GM19438 (cell line): ENCODE results near the gene CRY2.

ENCODE experiments used
- ATAC-seq: cut with Tn5 transposase; IDR thresholded peaks from one replicate; pipeline ENCODE4 v1.9.1; 2021; ENCODE audit warnings: low read depth; ENCODE audit not compliant: unreplicated experiment

The CRY2 gene

DNA sequence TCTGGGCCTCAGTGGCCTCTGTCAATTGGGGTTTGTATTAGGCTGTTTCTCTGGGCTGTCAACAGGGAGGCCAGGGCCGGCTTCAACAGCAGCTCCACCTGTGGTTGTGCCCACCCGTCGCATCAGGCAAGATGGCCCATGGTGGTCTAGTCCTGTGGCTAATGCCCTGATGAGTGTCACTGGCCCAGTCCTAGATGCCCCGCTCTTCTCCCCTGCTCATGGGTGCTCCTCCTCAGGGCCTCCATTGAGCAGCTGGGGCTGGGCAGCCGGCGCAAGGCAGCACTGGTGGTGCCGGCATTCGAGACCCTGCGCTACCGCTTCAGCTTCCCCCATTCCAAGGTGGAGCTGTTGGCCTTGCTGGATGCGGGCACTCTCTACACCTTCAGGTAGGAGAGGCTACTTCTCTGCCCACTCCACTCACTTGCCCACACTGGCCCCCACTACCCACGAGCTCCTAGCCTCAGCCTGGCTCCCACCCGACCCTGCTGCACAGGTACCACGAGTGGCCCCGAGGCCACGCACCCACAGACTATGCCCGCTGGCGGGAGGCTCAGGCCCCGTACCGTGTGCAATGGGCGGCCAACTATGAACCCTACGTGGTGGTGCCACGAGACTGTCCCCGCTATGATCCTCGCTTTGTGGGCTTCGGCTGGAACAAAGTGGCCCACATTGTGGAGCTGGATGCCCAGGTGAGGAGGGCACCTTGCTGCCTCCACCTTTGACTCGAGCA lies 80.6 kb downstream of the CRY2 start:
- ATAC-seq, result no peak

DNA sequence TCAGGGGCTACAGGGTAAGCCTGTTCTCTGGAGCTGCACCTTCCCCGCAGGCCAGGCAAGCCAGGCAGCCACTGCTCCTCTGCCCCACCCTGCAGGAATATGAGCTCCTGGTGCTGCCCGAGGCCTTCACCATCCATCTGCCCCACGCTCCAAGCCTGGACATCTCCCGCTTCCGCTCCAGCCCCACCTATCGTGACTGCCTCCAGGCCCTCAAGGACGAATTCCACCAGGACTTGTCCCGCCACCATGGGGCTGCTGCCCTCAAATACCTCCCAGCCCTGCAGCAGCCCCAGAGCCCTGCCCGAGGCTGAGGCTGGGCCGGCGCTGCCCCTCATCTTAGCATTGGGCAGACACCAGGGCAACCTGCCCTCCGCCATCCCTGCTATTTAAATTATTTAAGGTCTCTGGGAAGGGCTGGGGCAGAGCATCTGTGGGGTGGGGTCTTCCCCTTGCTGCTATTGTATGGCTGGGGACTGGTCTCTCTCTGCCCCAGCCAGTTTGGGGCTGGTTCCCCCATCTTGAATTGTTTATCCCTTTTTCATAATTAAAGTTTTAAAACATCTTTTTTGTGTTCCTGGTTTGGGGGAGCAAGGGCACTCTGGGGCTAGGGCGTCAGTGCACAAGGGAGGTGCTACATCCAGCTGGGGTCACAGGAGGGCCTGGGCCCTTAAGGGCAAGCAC lies 81.4 kb downstream of the CRY2 start:
- no peak for ATAC-seq

DNA sequence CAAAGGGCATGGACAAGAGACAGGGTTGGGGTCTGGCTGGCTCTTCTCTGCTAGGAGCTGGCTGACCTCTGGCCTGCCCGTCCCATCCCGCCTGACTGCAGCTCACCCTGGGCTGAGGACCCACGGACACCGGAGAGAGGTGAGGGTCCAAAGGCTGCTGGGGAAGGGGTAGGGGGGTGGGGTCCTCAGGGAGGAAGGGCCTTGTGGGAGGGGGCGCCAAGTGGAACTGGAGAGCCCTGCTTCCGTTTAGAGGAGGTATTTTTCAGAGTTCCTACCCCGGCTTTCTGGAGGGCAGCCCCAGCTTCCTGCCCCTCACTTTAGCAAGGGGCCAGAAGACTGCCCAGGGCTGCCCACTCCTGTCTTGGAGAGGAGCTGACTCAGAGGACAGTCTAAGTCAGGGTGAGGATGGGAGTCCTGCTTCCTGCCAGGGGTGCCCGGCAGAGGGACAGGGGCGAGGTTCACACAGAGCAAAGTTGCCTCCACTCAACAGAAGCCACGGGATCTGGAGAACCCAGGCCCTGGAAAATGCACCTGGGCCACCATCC lies 82.3 kb downstream of the CRY2 start:
- ATAC-seq, result peak; percentile 7

DNA sequence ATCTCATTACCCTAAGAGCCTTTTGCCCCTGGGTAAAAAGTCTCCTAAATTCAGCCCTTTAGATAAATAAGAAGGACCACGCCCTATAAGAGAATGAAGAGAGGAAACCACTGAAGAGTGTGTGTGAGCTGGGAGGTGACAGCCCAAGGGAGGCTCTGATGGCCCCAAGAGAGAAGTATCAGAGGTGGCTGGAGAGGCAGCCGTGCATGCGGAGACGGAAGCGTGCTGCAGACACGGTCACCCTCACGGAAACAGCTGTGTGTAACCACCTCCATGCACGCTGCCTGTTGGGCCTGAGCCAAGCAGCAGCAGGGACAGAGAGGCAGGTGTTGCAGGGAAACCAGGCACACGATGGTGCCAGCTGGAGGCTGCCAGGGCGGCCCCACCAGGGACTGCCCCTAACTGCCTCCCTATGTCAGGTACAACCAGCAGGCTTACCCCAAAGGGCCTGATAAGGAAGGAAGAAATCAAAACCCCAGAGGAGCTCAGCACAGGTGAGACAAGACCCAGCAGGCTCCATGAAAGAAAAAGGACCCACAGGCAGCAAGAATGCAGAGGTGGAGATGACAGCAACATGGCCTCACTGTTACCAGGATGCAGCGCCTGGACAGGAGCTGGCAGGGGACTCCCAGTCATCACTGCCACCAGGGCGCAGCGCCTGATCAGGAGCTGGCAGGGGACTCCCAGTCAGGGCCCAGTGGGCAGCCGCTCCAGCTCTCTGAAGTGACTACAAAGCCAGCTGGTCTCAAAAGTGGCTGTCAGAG lies 82.9 kb downstream of the CRY2 start:
- ATAC-seq, result peak; percentile 94

DNA sequence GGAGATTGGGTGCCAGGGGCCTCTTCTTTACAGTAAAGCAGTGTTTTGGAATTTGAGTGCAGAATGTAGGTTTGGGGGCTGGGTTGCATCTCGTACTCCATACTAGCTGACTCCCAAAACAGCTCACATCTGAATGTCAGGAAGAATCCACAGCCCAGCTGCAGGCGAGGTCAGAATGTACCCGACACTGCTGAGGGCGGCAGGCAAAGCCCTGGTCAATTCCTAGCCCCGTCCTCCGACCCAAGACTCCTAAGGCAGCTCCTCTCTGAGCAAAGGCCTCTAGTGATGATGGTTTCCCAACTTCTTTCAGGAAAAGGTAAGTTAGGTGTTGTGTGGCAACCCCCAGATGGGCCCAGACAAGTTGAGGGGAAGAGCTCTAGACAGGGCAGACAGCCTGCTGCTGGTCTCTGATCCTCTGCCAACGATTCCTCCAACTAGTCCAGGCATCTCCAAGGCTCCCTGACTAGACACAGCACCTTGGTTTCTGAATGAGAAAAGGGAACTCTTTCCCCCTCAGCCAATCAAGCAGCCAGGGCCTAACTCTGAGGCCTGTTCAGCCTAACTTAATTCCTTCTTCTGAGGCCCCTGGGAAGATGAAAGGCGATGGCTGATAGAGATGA lies 83.8 kb downstream of the CRY2 start:
- no peak for ATAC-seq

DNA sequence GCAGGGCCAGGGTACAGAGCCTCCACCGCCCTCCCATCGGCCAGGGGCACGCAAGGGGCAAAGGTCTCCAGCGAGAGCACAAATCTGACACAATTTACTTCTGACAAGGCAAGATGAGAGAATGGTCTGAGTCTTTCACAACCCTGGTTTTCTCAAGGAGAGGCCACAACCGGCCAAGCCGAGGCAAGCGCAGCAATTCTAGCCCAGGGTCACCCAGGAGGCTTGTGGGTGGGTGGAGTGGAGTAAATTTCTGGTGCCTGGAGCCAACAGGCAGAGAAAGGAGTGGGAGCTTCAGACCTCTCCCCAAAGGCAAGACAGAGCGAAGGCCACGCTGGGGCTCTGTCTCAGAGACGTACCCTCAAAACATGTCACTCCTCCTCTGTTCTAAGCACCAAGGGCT lies 84.5 kb downstream of the CRY2 start:
- no peak for ATAC-seq

DNA sequence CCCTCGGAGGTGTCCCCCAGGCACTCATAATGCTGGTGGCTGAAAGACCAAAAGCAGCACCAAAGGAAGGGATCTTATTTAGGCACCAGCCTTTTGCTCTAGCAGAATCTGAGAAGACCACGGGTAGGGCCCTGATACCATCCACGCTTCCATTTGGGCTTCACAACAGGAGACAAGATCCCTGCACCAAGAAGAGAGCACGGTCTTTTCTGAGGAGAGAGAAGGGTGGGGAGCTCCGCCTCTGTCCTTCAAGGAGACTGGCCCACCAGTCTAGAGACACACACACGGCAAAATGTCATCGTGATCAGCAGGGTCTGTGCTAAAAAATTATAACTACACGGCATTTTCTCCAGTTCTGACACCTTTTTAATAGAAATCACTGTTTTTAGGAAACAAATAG lies 84.9 kb downstream of the CRY2 start:
- no peak for ATAC-seq
